ENCODE results near the gene STPG1.

The STPG1 gene

DNA sequence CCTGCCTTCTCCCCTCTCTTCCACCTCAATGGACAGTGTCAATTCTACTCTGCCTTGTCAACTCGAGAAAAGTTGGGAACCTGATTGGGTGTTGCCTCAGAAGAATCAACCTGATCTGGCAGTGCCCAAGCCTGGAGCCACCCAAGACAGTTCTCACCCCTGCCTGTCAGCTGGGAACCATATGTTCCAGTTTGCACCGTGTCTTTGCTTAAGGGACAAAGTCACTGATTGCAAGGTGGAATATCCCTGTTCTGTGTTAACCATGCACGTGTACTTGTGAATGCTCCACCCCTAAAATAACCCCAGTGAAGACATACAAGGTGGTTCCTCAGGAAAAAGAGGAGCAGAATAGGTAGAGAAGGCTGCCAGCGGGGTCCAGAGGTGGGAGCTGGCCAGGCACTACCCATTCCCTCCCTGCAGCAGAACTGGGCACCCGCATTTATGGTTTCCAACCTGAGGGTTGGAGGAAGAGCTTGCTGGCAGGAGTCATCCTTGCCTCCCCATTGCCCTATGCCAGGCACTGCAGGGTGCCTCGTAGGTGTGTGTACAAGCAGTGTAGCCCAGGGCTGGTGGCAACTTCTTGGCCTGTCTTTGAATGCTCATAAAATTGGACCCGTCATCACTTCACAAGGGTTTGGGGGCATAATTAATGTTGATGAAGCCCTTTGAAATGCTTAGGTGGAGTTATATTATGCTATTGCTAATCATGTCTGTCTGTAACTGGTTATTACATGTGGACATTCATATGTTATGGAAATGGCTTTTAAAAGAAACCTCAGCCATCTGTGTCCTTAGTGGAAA is 13.4 kb upstream of the STPG1 start:
- no peak for DNase-seq

GRCh38 chr1:24425922-24426321 is 12.3 kb upstream of the STPG1 start:
- DNase-seq: no peak

DNA sequence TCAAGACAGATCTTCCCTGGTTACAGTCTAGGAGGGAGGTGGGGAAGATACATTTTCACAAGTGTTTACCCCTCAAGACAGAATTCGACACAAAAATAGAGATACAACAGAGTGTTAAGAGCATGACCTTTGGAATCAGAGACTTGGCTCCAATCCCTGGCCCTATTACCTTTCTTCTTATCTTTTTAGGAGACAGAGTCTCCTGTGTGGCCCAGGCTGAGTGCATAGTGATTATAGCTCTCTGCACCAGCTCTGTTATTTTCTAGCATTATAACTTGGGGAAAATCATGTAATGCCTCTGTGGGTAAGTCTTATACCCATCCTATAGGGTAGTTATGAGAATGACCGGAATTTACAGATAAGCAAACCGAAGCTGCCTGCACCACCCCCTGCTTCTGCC is 11.9 kb upstream of the STPG1 start:
- DNase-seq: no peak

GRCh38 chr1:24424990-24425389 is 11.4 kb upstream of the STPG1 start:
- no peak for DNase-seq

DNA sequence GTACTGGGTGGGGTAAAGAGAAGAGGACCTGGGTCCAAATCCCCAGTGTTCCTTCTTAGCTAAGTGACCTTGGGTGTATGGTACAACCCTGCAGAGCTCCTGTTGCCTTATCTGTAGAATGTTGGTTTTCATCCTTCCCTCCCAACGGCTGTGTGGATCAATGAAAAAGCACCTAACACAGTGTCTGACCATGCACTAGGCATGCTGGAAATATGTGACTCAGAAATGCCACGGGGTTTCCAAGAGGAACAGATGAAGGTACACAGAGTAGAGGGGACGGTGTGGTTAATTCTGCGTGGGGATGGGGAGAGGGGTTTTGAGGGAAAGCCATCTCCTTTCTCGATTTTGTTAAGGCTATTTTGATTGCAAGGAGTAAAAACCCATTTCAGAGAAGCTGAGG is 10.6 kb upstream of the STPG1 start:
- DNase-seq: no peak

GRCh38 chr1:24421502-24421901 is 7.9 kb upstream of the STPG1 start:
- no peak for DNase-seq

GRCh38 chr1:24420547-24420946 is 7.0 kb upstream of the STPG1 start:
- no peak for DNase-seq

- no peak for DNase-seq
These were observed 5.5 kb upstream of the STPG1 start for GRCh38 chr1:24418898-24419628.

DNA sequence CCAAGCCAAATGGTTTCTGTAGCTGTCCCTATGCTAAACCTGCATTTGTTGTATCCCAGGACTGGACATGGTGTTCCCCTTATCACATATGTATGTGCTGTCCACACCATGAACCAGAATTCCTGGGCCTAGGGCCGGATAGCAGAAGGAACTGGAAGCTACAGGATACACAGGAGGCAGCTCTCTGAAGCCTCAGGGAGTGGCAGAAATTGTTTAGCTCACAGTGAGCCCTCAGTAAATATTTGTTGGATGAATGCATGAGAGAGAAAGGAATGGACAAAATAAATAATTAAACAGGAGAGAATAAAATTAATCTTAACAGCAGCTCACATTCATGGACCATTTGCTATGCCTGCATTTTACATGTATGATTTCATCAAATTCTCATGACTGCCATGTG is 4.1 kb upstream of the STPG1 start:
- no peak for DNase-seq

- DNase-seq: no peak
These were observed 3.2 kb upstream of the STPG1 start for GRCh38 chr1:24416666-24417391.

- peak in 1 of 2 experiments; percentile 54 for DNase-seq
These were observed 2.5 kb upstream of the STPG1 start for GRCh38 chr1:24415910-24416665.

- peak; percentile 97 to 98 for DNase-seq
These were observed 1.8 kb upstream of the STPG1 start, which contains the start of gene NIPAL3 for GRCh38 chr1:24415334-24415909. Gene NIPAL3, plus strand, starts transcription at chr1:24415802. Its CDS starts 3,746 bp downstream, at chr1:24419548.

DNA sequence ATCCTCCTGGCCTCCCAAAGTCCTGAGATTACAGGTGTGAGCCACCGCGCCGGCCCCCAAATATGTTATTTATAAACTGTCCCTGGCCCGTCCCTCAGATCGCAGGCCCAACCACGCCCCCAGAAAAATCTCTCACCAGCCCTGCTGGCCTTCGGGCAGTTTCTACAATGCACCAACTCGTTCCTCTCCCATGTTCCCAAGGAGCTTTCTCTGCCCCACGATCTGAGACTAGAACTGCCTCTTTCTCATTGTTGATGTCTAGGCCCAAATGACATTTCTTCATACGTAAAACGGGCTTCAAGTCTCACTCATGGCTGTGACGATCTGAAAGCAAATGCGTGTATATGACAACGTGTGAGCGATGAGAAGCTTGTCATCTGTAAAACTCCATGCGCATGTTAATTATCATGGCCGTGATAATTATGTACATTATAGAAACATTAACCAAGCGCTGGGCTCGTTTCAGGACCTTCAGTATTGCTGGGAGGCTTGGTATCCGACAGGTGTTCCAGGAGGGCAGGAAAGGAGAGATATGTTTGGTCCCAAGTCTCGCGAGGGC is 1.3 kb upstream of the STPG1 start:
- no peak for DNase-seq

DNA sequence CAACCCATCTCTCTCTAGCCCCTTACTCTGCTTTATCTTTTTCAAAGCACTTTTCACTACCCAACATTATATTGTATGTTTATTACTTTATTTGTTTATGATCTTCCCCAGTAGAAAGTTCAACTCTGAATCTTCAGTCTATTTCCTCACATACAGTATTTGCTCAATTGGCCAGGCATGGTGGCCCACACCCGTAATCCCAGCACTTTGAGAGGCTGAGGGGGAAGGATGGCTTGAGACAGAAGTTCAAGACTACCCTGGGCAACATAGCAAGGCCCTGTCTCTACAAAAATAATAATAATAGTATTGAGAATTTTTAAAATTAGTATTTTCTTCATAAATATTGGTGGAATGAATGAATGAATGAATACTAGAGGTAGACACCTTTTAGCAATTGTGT is 1.2 kb downstream of the STPG1 start:
- DNase-seq: no peak

DNA sequence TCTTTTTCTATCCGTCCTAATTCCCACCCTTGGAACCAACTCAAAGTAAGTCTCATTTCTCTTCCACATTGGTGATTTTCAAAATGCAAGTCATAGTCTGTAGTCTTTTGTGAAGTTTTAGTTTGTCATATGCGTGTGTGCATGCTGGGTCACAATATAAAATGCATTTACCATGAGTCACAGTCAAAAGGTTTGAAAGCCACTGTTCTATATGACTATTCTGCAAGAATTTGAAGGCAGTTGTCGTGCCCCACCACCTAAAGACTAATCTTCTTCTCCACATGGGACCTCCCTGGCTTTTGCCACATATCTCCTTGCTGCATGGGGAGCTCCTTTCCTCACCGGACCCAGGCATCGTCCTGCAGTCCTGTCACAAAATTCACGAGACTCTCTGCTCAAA is 1.6 kb downstream of the STPG1 start:
- DNase-seq: no peak

- DNase-seq: no peak
These were observed 2.8 kb downstream of the STPG1 start for GRCh38 chr1:24410750-24411149.

DNA sequence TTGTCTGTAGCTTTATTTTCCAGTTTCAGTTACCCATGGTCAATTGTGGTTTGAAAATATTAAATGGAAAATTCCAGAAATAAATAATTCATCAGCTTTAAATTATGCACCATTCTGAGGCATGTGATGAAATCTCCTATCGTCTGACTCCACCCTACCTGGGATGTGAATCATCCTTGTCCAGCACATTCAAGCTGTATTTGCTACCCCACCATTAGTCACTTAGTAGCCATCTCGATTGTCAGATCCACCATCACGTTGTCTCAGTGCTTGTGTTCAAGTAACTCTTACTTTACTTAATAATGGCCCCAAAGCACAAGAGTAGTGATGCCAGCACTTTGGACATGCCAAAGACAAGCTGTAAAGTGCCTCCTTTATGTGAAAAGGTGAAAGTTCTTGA is 4.0 kb downstream of the STPG1 start:
- DNase-seq: no peak

- no peak for DNase-seq
These were observed 6.8 kb downstream of the STPG1 start for GRCh38 chr1:24406788-24407187.

- DNase-seq: no peak
These were observed 9.8 kb downstream of the STPG1 start for GRCh38 chr1:24403806-24404205.

- no peak for DNase-seq
These were observed 13.5 kb downstream of the STPG1 start for GRCh38 chr1:24400065-24400464.

GRCh38 chr1:24393892-24394291 is 19.7 kb downstream of the STPG1 start:
- DNase-seq: no peak

- DNase-seq: no peak
These were observed 20.5 kb downstream of the STPG1 start for GRCh38 chr1:24392982-24393650.

Data from cerebellar nuclear complex (tissue), 1 donor.